H9 (cell line): ENCODE results near the gene SNX1. TPM values are rescaled to one million over a fixed set of nuclear protein-coding genes. Genes with fewer than 3 reads are reported as not detected.

Experiments used
- DNase-seq: peaks from one replicate; pipeline ENCODE4 v3.0.0-alpha.2; 2017
- H2AFZ ChIP-seq: one replicate; pipeline ENCODE4 v1.6.1; 2013; ENCODE audit warnings: mild to moderate bottlenecking, low read length, control low read depth, moderate library complexity
- H2AK5ac ChIP-seq: 2 replicates; pipeline ENCODE4 v1.6.1; 2013; ENCODE audit warnings: low read length, control low read depth, mixed read lengths; ENCODE audit not compliant: insufficient read length
- H2BK120ac ChIP-seq: one replicate; pipeline ENCODE4 v1.6.1; 2013; ENCODE audit warnings: low read depth, mild to moderate bottlenecking, low read length, control low read depth, inconsistent platforms; ENCODE audit not compliant: poor library complexity, severe bottlenecking
- H2BK12ac ChIP-seq: 2 replicates; pipeline ENCODE4 v1.6.1; 2013; ENCODE audit warnings: low read length, control low read depth, mixed read lengths, low read depth; ENCODE audit not compliant: insufficient read length
- H2BK15ac ChIP-seq: 2 replicates; pipeline ENCODE4 v1.6.1; 2013; ENCODE audit warnings: low read depth, low read length, control low read depth
- H2BK20ac ChIP-seq: one replicate; pipeline ENCODE4 v1.6.1; 2013; ENCODE audit warnings: low read depth, mild to moderate bottlenecking, low read length, control low read depth, inconsistent platforms; ENCODE audit not compliant: poor library complexity, severe bottlenecking
- H2BK5ac ChIP-seq: 2 replicates; pipeline ENCODE4 v1.6.1; 2013; ENCODE audit warnings: low read length, control low read depth, mixed read lengths; ENCODE audit not compliant: insufficient read length
- H3K14ac ChIP-seq: 2 replicates; pipeline ENCODE4 v1.6.1; 2013; ENCODE audit warnings: low read length, control low read depth; ENCODE audit not compliant: insufficient read depth
- H3K18ac ChIP-seq: 2 replicates; pipeline ENCODE4 v1.6.1; 2013; ENCODE audit warnings: low read depth, mild to moderate bottlenecking, mixed read lengths, low read length, control low read depth; ENCODE audit not compliant: insufficient read length
- H3K23ac ChIP-seq: 2 replicates; pipeline ENCODE4 v1.6.1; 2013; ENCODE audit warnings: low read length, control low read depth, mixed read lengths, low read depth; ENCODE audit not compliant: insufficient read length
- H3K23me2 ChIP-seq: 2 replicates; pipeline ENCODE4 v1.6.1; 2013; ENCODE audit warnings: low read depth, mild to moderate bottlenecking, mixed read lengths, low read length, control low read depth; ENCODE audit not compliant: insufficient read length, poor library complexity, severe bottlenecking
- H3K27ac ChIP-seq: 2 replicates; pipeline ENCODE4 v1.5.1; 2013; ENCODE audit warnings: low read length, control low read depth, mixed read lengths, low read depth; ENCODE audit not compliant: insufficient read length
- H3K27me3 ChIP-seq: 2 replicates; pipeline ENCODE4 v1.6.1; 2013; ENCODE audit warnings: low read length, control low read depth, inconsistent platforms; ENCODE audit not compliant: insufficient read depth
- H3K4ac ChIP-seq: 2 replicates; pipeline ENCODE4 v1.6.1; 2013; ENCODE audit warnings: low read depth, mild to moderate bottlenecking, control low read depth, inconsistent platforms, low read length, moderate library complexity
- H3K4me1 ChIP-seq: 2 replicates; pipeline ENCODE4 v1.6.1; 2013; ENCODE audit warnings: low read length, control low read depth, inconsistent platforms; ENCODE audit not compliant: insufficient read depth
- H3K4me2 ChIP-seq: 2 replicates; pipeline ENCODE4 v1.6.1; 2013; ENCODE audit warnings: low read length, control low read depth, mixed read lengths; ENCODE audit not compliant: insufficient read length, insufficient read depth
- H3K56ac ChIP-seq: 2 replicates; pipeline ENCODE4 v1.6.1; 2013; ENCODE audit warnings: low read depth, mild to moderate bottlenecking, mixed read lengths, low read length, control low read depth; ENCODE audit not compliant: insufficient read length
- H3K79me1 ChIP-seq: 2 replicates; pipeline ENCODE4 v1.6.1; 2013; ENCODE audit warnings: low read depth, mild to moderate bottlenecking, moderate library complexity, low read length, control low read depth, inconsistent platforms; ENCODE audit not compliant: insufficient read depth, poor library complexity, severe bottlenecking
- H3K79me2 ChIP-seq: 2 replicates; pipeline ENCODE4 v1.6.1; 2013; ENCODE audit warnings: low read length, control low read depth, inconsistent platforms; ENCODE audit not compliant: insufficient read depth
- H3K9ac ChIP-seq: 2 replicates; pipeline ENCODE4 v1.6.1; 2013; ENCODE audit warnings: low read length, control low read depth, mixed read lengths; ENCODE audit not compliant: insufficient read length; ENCODE audit errors: extremely low read depth
- H3K9me3 ChIP-seq: one replicate; pipeline ENCODE4 v1.6.1; 2013; ENCODE audit warnings: low read depth, low read length, inconsistent platforms; ENCODE audit not compliant: control insufficient read depth
- H3T11ph ChIP-seq: one replicate; pipeline ENCODE4 v1.6.1; 2013; ENCODE audit warnings: mild to moderate bottlenecking, low read length, control low read depth, inconsistent platforms
- H4K20me1 ChIP-seq: one replicate; pipeline ENCODE4 v1.6.1; 2013; ENCODE audit not compliant: control insufficient read depth, insufficient read length, insufficient read depth
- H4K5ac ChIP-seq: 2 replicates; pipeline ENCODE4 v1.6.1; 2013; ENCODE audit warnings: low read depth, mild to moderate bottlenecking, mixed read lengths, low read length, control low read depth; ENCODE audit not compliant: insufficient read length
- H4K8ac ChIP-seq: replicated peaks from 2 replicates; pipeline ENCODE4 v1.6.1; 2013; ENCODE audit warnings: low read length, control low read depth, mixed read lengths, low read depth; ENCODE audit not compliant: insufficient read length
- H4K91ac ChIP-seq: 2 replicates; pipeline ENCODE4 v1.6.1; 2013; ENCODE audit warnings: low read depth, mild to moderate bottlenecking, moderate library complexity, mixed read lengths, low read length, control low read depth; ENCODE audit not compliant: insufficient read length
- H3K27ac Mint-ChIP-seq, 3 experiments: 2 replicates in 2 of 3; 3 replicates in 1 of 3; pipeline ENCODE4 v1.8.0; 2020 to 2021; ENCODE audit warnings: mixed read lengths in 3 of 3, mild to moderate bottlenecking in 1 of 3, moderate library complexity in 1 of 3
- H3K27me3 Mint-ChIP-seq: 2 replicates; pipeline ENCODE4 v1.8.0; 2021; ENCODE audit warnings: low read depth, mild to moderate bottlenecking, moderate library complexity, mixed read lengths
- H3K36me3 Mint-ChIP-seq, 3 experiments: 2 replicates in 2 of 3; 3 replicates in 1 of 3; pipeline ENCODE4 v1.8.0; 2020 to 2021; ENCODE audit warnings: low read depth in 3 of 3, mixed read lengths in 3 of 3; ENCODE audit not compliant: insufficient read depth in 1 of 3
- H3K4me1 Mint-ChIP-seq, 2 experiments: 2 replicates each; pipeline ENCODE4 v1.8.0; 2020; ENCODE audit warnings: mixed read lengths in 2 of 2
- H3K4me3 Mint-ChIP-seq, 2 experiments: 2 replicates in 1 of 2; 3 replicates in 1 of 2; pipeline ENCODE4 v1.8.0; 2020 to 2021; ENCODE audit warnings: mild to moderate bottlenecking in 2 of 2, mixed read lengths in 2 of 2, moderate library complexity in 1 of 2
- H3K9me3 Mint-ChIP-seq, 2 experiments: 2 replicates in 1 of 2; 3 replicates in 1 of 2; pipeline ENCODE4 v1.8.0; 2020; ENCODE audit warnings: mild to moderate bottlenecking in 2 of 2, mixed read lengths in 2 of 2, moderate library complexity in 1 of 2
- WGBS: extraction: QIAGEN DNeasy Blood & Tissue Kit; methylation state at CpG from one replicate; pipeline ENCODE4 v1.1.7; 2013; ENCODE audit warnings: missing lambda C conversion rate, low lambda C conversion rate, mixed read lengths; ENCODE audit not compliant: insufficient read length; ENCODE audit errors: extremely low coverage; 5-methylcytosine and 5-hydroxymethylcytosine counted together
- total RNA-seq: library from RNA; stranded (reverse); gene quantifications from 2 replicates; pipeline ENCODE4 v1.2.1, GENCODE V29; 2021
- TF ChIP-seq, protein P1 (sequence below): fragments of 200-600 bp; sonication (generic); conservative IDR thresholded peaks from 3 replicates; pipeline ENCODE4 v1.8.0; 2021; ENCODE audit warnings: antibody characterized with exemption, mild to moderate bottlenecking

Gene SNX1
- total RNA-seq, 1 experiment from 2014 or later, result 58.8 TPM

- no peaks in the 10 kb centered on the region for H3K4me1 ChIP-seq
- H4K91ac ChIP-seq, result no peak overlapping the region
- TF ChIP-seq, protein P1, sequence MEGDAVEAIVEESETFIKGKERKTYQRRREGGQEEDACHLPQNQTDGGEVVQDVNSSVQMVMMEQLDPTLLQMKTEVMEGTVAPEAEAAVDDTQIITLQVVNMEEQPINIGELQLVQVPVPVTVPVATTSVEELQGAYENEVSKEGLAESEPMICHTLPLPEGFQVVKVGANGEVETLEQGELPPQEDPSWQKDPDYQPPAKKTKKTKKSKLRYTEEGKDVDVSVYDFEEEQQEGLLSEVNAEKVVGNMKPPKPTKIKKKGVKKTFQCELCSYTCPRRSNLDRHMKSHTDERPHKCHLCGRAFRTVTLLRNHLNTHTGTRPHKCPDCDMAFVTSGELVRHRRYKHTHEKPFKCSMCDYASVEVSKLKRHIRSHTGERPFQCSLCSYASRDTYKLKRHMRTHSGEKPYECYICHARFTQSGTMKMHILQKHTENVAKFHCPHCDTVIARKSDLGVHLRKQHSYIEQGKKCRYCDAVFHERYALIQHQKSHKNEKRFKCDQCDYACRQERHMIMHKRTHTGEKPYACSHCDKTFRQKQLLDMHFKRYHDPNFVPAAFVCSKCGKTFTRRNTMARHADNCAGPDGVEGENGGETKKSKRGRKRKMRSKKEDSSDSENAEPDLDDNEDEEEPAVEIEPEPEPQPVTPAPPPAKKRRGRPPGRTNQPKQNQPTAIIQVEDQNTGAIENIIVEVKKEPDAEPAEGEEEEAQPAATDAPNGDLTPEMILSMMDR, result no peak
- H3K23ac ChIP-seq, result no peak overlapping the region
- WGBS, result no CpG with 5 or more reads among the region's 10 CpGs
- no peak overlapping the region for H4K8ac ChIP-seq
- Mint-ChIP-seq H3K36me3 (peaks cover 15 to 68% (median 61%) of the 10 kb centered on the region in 3 experiments; a peak in 6 of 7 replicates), H3K27me3 (no peaks in the 10 kb centered on the region), H3K4me3 (no peak overlapping the region), H3K27ac (no peak overlapping the region), H3K4me1 (0 out of 4 replicates have a peak, but pooled peaks cover 0 to 7% of the 10 kb centered on the region in 2 experiments), H3K9me3 (no peaks in the 10 kb centered on the region)
- no peak for DNase-seq
- H2BK20ac ChIP-seq, result no peak overlapping the region
- no peaks in the 10 kb centered on the region for H3K23me2 ChIP-seq
- H3K4me2 ChIP-seq, result no peak overlapping the region
- H3K9me3 ChIP-seq, result no peaks in the 10 kb centered on the region
- no peak overlapping the region for H3K14ac ChIP-seq
- H4K20me1 ChIP-seq, result no peaks in the 10 kb centered on the region
- no peak overlapping the region for H3K9ac ChIP-seq
- no peak overlapping the region for H4K5ac ChIP-seq
- H2BK5ac ChIP-seq, result no peak overlapping the region
- H2AK5ac ChIP-seq, result no peak overlapping the region
- no peak overlapping the region for H2AFZ ChIP-seq
- H3T11ph ChIP-seq, result no peak overlapping the region
- H3K27me3 ChIP-seq, result no peaks in the 10 kb centered on the region
- no peaks in the 10 kb centered on the region for H3K79me2 ChIP-seq
- H2BK15ac ChIP-seq, result no peak overlapping the region
- H2BK120ac ChIP-seq, result no peak overlapping the region
- H3K79me1 ChIP-seq, result no peaks in the 10 kb centered on the region
- no peak overlapping the region for H3K56ac ChIP-seq
- H2BK12ac ChIP-seq, result no peak overlapping the region
- no peak overlapping the region for H3K4ac ChIP-seq
- no peak overlapping the region for H3K18ac ChIP-seq
- no peak overlapping the region for H3K27ac ChIP-seq
Measured at GRCh38 chr15:64133623-64134344, 38.0 kb downstream of the SNX1 start.
